Measurements from ENCODE around the gene FIGN. TPM values are rescaled to one million over a fixed set of nuclear protein-coding genes. Genes with fewer than 3 reads are reported as not detected.

The FIGN gene
- total RNA-seq, 1 donor = 2.5 TPM

DNA sequence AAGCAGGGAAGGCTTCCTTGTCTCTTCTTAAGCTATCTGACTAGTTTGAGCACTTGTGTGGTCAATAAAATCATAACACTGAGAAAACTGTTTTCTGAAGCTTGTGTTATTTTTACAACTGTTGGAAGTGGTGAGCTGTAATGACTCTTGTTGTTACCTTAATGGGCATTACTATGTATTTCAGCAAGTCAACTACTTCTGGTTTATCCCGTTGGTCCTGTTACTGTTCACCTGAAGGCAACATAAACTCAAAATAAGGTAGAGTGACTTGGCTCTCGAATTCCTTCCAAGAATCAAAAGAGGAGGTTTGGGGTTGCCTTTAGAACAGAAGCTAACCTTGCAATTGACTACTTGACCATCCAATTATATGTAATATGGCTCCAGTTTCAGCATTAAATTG is 23.2 kb upstream of the FIGN start:
- DNase-seq (ENCODE audit: insufficient read length, low spot score, missing footprints) = no peak
- H3K79me2 ChIP-seq (ENCODE audit: insufficient read depth, low read length) = no peaks in the 10 kb centered on the region
- TF ChIP-seq, protein P1, sequence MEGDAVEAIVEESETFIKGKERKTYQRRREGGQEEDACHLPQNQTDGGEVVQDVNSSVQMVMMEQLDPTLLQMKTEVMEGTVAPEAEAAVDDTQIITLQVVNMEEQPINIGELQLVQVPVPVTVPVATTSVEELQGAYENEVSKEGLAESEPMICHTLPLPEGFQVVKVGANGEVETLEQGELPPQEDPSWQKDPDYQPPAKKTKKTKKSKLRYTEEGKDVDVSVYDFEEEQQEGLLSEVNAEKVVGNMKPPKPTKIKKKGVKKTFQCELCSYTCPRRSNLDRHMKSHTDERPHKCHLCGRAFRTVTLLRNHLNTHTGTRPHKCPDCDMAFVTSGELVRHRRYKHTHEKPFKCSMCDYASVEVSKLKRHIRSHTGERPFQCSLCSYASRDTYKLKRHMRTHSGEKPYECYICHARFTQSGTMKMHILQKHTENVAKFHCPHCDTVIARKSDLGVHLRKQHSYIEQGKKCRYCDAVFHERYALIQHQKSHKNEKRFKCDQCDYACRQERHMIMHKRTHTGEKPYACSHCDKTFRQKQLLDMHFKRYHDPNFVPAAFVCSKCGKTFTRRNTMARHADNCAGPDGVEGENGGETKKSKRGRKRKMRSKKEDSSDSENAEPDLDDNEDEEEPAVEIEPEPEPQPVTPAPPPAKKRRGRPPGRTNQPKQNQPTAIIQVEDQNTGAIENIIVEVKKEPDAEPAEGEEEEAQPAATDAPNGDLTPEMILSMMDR (IDR thresholded peaks at IDR 0.05; ENCODE audit: extremely low read depth, low read depth, low read length) = no peak
- H3K27ac ChIP-seq (ENCODE audit: low read depth, low read length) = no peak overlapping the region
- H4K20me1 ChIP-seq (ENCODE audit: insufficient read depth, low read length) = no peaks in the 10 kb centered on the region
- no peaks in the 10 kb centered on the region for H3K4me1 ChIP-seq (ENCODE audit: insufficient read depth, low read length)
- H3K4me3 ChIP-seq (ENCODE audit: insufficient read depth, low read length) = no peak overlapping the region
- no peaks in the 10 kb centered on the region for H3K9me3 ChIP-seq (ENCODE audit: low read depth, low read length)
- no peaks in the 10 kb centered on the region for H3K36me3 ChIP-seq (ENCODE audit: insufficient read depth, low read length)
- no peak overlapping the region for H3K4me2 ChIP-seq (ENCODE audit: insufficient read depth, low read length)
- H2AFZ ChIP-seq (ENCODE audit: low read length) = no peak overlapping the region
- H3K27me3 ChIP-seq (ENCODE audit: insufficient read depth, low read length) = no peaks in the 10 kb centered on the region

DNA sequence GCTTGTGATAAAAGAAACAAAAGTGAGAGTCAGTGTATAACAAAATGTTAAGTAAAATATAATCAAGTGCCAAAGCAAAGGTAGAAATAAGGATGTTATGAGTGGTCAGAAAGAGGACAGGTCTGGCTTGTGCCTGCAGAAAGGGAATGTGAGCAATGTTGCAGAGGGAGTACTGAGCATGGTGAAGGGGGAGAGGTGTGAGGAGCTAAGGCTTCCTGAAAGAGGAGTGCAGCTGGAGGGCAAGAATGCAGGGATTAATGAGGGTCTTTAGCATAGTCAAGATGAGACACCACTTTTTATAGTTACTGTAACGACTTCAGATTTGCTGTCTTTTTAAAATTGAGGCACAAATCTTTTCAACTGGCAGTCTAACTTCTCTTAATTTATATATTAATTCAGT is 22.0 kb upstream of the FIGN start:
- DNase-seq (ENCODE audit: insufficient read length, low spot score, missing footprints) = no peak
- no peak overlapping the region for H2AFZ ChIP-seq (ENCODE audit: low read length)
- TF ChIP-seq, protein P1 (IDR thresholded peaks at IDR 0.05; ENCODE audit: extremely low read depth, low read depth, low read length) = no peak

DNA sequence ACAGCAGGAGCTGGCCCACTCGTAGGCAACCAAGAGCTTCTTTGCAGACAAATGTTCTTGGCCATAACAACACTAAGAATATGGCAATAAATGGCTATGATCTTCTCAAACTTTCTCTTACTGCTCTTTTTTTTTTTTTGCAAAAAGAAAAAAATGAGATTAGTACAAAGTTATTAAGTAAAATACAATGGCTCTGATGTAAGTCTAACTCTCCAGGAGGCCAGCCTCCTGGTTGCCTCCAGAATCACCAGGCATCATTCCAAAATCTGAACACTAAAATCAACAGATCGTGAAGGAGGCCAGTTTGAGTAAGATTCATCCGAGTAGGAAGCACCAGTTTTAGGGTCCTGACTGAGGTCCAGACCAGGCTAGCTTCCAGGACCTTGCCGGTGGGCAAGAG is 20.8 kb upstream of the FIGN start:
- DNase-seq (ENCODE audit: insufficient read length, low spot score, missing footprints) = no peak
- TF ChIP-seq, protein P1 (IDR thresholded peaks at IDR 0.05; ENCODE audit: extremely low read depth, low read depth, low read length) = no peak
- Histone ChIP-seq H3K36me3 (ENCODE audit: insufficient read depth, low read length) (no peaks in the 10 kb centered on the region), H3K27ac (ENCODE audit: low read depth, low read length) (no peak overlapping the region), H3K4me1 (ENCODE audit: insufficient read depth, low read length) (no peaks in the 10 kb centered on the region), H3K79me2 (ENCODE audit: insufficient read depth, low read length) (no peaks in the 10 kb centered on the region), H2AFZ (ENCODE audit: low read length) (no peak overlapping the region), H3K4me2 (ENCODE audit: insufficient read depth, low read length) (no peak overlapping the region), H3K9me3 (ENCODE audit: low read depth, low read length) (no peaks in the 10 kb centered on the region), H3K4me3 (ENCODE audit: insufficient read depth, low read length) (no peak overlapping the region), H4K20me1 (ENCODE audit: insufficient read depth, low read length) (no peaks in the 10 kb centered on the region), H3K27me3 (ENCODE audit: insufficient read depth, low read length) (no peaks in the 10 kb centered on the region)

More for the DNA sequence above, 22.0 kb upstream of the FIGN start:
- no peaks in the 10 kb centered on the region for H3K27me3 ChIP-seq (ENCODE audit: insufficient read depth, low read length)
- no peak overlapping the region for H3K4me2 ChIP-seq (ENCODE audit: insufficient read depth, low read length)
- H3K9me3 ChIP-seq (ENCODE audit: low read depth, low read length) = no peaks in the 10 kb centered on the region
- H3K79me2 ChIP-seq (ENCODE audit: insufficient read depth, low read length) = no peaks in the 10 kb centered on the region
- no peak overlapping the region for H3K4me3 ChIP-seq (ENCODE audit: insufficient read depth, low read length)
- H3K36me3 ChIP-seq (ENCODE audit: insufficient read depth, low read length) = no peaks in the 10 kb centered on the region
- no peaks in the 10 kb centered on the region for H4K20me1 ChIP-seq (ENCODE audit: insufficient read depth, low read length)
- H3K27ac ChIP-seq (ENCODE audit: low read depth, low read length) = no peak overlapping the region
- H3K4me1 ChIP-seq (ENCODE audit: insufficient read depth, low read length) = no peaks in the 10 kb centered on the region

DNA sequence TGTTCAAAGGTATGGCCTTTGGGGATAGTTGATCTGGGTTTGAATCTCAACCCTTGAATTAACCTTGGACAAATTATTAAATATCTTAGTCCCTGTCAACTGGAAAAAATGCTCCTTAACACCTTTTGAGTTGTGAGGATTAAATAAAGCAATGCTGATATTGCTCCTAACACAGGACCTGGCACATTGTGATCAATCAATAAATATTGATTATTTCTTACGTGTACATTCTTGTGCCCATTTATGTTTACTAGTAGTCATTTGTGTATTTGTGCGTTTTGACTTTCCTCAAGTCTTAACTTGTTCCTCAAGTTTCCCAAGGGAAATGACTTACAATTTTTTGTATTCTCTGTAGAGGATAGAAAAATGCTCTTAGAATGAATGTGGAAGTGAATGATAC is 19.6 kb upstream of the FIGN start:
- H2AFZ ChIP-seq (ENCODE audit: low read length) = no peak overlapping the region
- no peaks in the 10 kb centered on the region for H3K79me2 ChIP-seq (ENCODE audit: insufficient read depth, low read length)
- H3K4me1 ChIP-seq (ENCODE audit: insufficient read depth, low read length) = no peaks in the 10 kb centered on the region
- no peak overlapping the region for H3K4me3 ChIP-seq (ENCODE audit: insufficient read depth, low read length)
- no peak overlapping the region for H3K27ac ChIP-seq (ENCODE audit: low read depth, low read length)
- H3K4me2 ChIP-seq (ENCODE audit: insufficient read depth, low read length) = no peak overlapping the region
- H3K36me3 ChIP-seq (ENCODE audit: insufficient read depth, low read length) = no peaks in the 10 kb centered on the region
- no peaks in the 10 kb centered on the region for H3K27me3 ChIP-seq (ENCODE audit: insufficient read depth, low read length)
- DNase-seq (ENCODE audit: insufficient read length, low spot score, missing footprints) = no peak
- no peaks in the 10 kb centered on the region for H3K9me3 ChIP-seq (ENCODE audit: low read depth, low read length)
- no peaks in the 10 kb centered on the region for H4K20me1 ChIP-seq (ENCODE audit: insufficient read depth, low read length)
- TF ChIP-seq, protein P1 (IDR thresholded peaks at IDR 0.05; ENCODE audit: extremely low read depth, low read depth, low read length) = no peak
